Neuronal stem cell (in vitro differentiated cells): ENCODE data around the gene ZNF525.

ENCODE experiments used
- DNase-seq: peaks from one replicate; pipeline ENCODE4 v3.0.0-alpha.2; 2013; ENCODE audit warnings: low spot score
- H2AFZ ChIP-seq: one replicate; pipeline ENCODE4 v1.6.1; 2013; ENCODE audit warnings: mild to moderate bottlenecking, low read length, inconsistent platforms
- H2AK5ac ChIP-seq: 2 replicates; pipeline ENCODE4 v1.6.1; 2013; ENCODE audit warnings: low read depth, mild to moderate bottlenecking, inconsistent platforms, low read length, moderate library complexity, mixed read lengths
- H2BK120ac ChIP-seq: 2 replicates; pipeline ENCODE4 v1.6.1; 2013; ENCODE audit warnings: low read depth, mild to moderate bottlenecking, inconsistent platforms, low read length, moderate library complexity, mixed read lengths
- H2BK12ac ChIP-seq: one replicate; pipeline ENCODE4 v1.6.1; 2013; ENCODE audit warnings: low read length, inconsistent platforms
- H2BK15ac ChIP-seq: 2 replicates; pipeline ENCODE4 v1.6.1; 2013; ENCODE audit warnings: mild to moderate bottlenecking, low read length, inconsistent platforms, mixed read lengths
- H2BK5ac ChIP-seq: one replicate; pipeline ENCODE4 v1.6.1; 2013; ENCODE audit warnings: inconsistent platforms, mild to moderate bottlenecking, low read length, moderate library complexity
- H3K14ac ChIP-seq: one replicate; pipeline ENCODE4 v1.6.1; 2013; ENCODE audit warnings: low read length, inconsistent platforms
- H3K18ac ChIP-seq: 2 replicates; pipeline ENCODE4 v1.6.1; 2013; ENCODE audit warnings: low read length, inconsistent platforms
- H3K23ac ChIP-seq: 2 replicates; pipeline ENCODE4 v1.6.1; 2013; ENCODE audit warnings: low read depth, mild to moderate bottlenecking, mixed read lengths, low read length, inconsistent platforms; ENCODE audit not compliant: poor library complexity
- H3K27ac ChIP-seq: replicated peaks from 3 replicates; pipeline ENCODE4 v1.5.1; 2013; ENCODE audit warnings: low read length, inconsistent platforms
- H3K27me3 ChIP-seq, 3 experiments: 2 replicates each; pipeline ENCODE4 v1.6.1; 2013; ENCODE audit warnings: low read length in 3 of 3, mild to moderate bottlenecking in 2 of 3, inconsistent platforms in 1 of 3, low read depth in 1 of 3, mixed read lengths in 1 of 3, moderate library complexity in 1 of 3; ENCODE audit not compliant: control insufficient read depth in 3 of 3, insufficient read depth in 3 of 3
- H3K36me3 ChIP-seq, 2 donors: replicated peaks in 1 of 2; 2 replicates each; pipeline ENCODE4 v1.6.1; 2013; ENCODE audit warnings: low read length in 2 of 2; ENCODE audit not compliant: control insufficient read depth in 2 of 2, insufficient read depth in 2 of 2
- H3K4ac ChIP-seq: 2 replicates; pipeline ENCODE4 v1.6.1; 2013; ENCODE audit warnings: inconsistent platforms, mild to moderate bottlenecking, low read length, moderate library complexity
- H3K4me1 ChIP-seq, 2 donors: 1 replicate in 1 of 2; 2 replicates in 1 of 2; pipeline ENCODE4 v1.6.1; 2013; ENCODE audit warnings: low read length in 2 of 2, low read depth in 1 of 2; ENCODE audit not compliant: control insufficient read depth in 2 of 2, insufficient read depth in 1 of 2
- H3K4me2 ChIP-seq: one replicate; pipeline ENCODE4 v1.6.1; 2013; ENCODE audit warnings: mild to moderate bottlenecking, low read length, inconsistent platforms; ENCODE audit not compliant: insufficient read depth, poor library complexity, severe bottlenecking
- H3K4me3 ChIP-seq, 2 donors: 2 replicates each; pipeline ENCODE4 v1.5.1; 2013; ENCODE audit warnings: low read length in 2 of 2, mild to moderate bottlenecking in 2 of 2, inconsistent platforms in 1 of 2, moderate library complexity in 1 of 2
- H3K79me1 ChIP-seq: one replicate; pipeline ENCODE4 v1.6.1; 2013; ENCODE audit warnings: low read depth, mild to moderate bottlenecking, inconsistent platforms, low read length, moderate library complexity
- H3K9ac ChIP-seq: one replicate; pipeline ENCODE4 v1.6.1; 2013; ENCODE audit warnings: mild to moderate bottlenecking, low read depth, low read length, inconsistent platforms; ENCODE audit not compliant: poor library complexity
- H3K9me3 ChIP-seq, 2 donors: replicated peaks in 1 of 2; 2 replicates each; pipeline versions ENCODE3 to v1.6.1; 2013; ENCODE audit warnings: low read length in 2 of 2, mild to moderate bottlenecking in 2 of 2, inconsistent platforms in 1 of 2, low read depth in 1 of 2, mixed read lengths in 1 of 2, moderate library complexity in 1 of 2; ENCODE audit not compliant: control insufficient read depth in 2 of 2, insufficient read depth in 1 of 2
- H4K8ac ChIP-seq: one replicate; pipeline ENCODE4 v1.6.1; 2013; ENCODE audit warnings: low read depth, mild to moderate bottlenecking, inconsistent platforms, low read length, moderate library complexity
- H4K91ac ChIP-seq: one replicate; pipeline ENCODE4 v1.6.1; 2013; ENCODE audit warnings: low read length, low read depth, mild to moderate bottlenecking, inconsistent platforms; ENCODE audit not compliant: poor library complexity
- WGBS, 2 donors: extraction: QIAGEN DNeasy Blood & Tissue Kit; methylation state at CpG; one replicate each; pipeline ENCODE4 v1.1.7; 2013; ENCODE audit warnings: missing lambda C conversion rate in 2 of 2, mixed read lengths in 1 of 2; ENCODE audit not compliant: insufficient read length in 2 of 2, insufficient replicate concordance in 1 of 2; ENCODE audit errors: extremely low coverage in 2 of 2; 5-methylcytosine and 5-hydroxymethylcytosine counted together

Gene ZNF525

GRCh38 chr19:53388904-53389303, 23.4 kb downstream of the ZNF525 start:
- H3K36me3 ChIP-seq = peaks cover 0 to 2% of the 10 kb centered on the region in 2 donors
- no peak overlapping the region for H3K9ac ChIP-seq
- H3K79me1 ChIP-seq = no peaks in the 10 kb centered on the region
- H3K4me2 ChIP-seq = no peak overlapping the region
- H2BK12ac ChIP-seq = no peak overlapping the region
- no peak overlapping the region for H4K91ac ChIP-seq
- peaks cover 0 to 1% of the 10 kb centered on the region in 2 donors for H3K4me1 ChIP-seq
- no peak overlapping the region for H2AK5ac ChIP-seq
- WGBS, 2 donors = no CpG with 5 or more reads among the region's 5 CpGs
- H4K8ac ChIP-seq = no peak overlapping the region
- no peak overlapping the region for H3K27ac ChIP-seq
- H3K23ac ChIP-seq = no peak overlapping the region
- H3K27me3 ChIP-seq = no peaks in the 10 kb centered on the region
- no peak overlapping the region for H2AFZ ChIP-seq
- no peak for DNase-seq
- H2BK15ac ChIP-seq = no peak overlapping the region
- H3K9me3 ChIP-seq = peaks cover 6 to 27% of the 10 kb centered on the region in 2 donors
- H2BK5ac ChIP-seq = no peak overlapping the region
- no peak overlapping the region for H3K18ac ChIP-seq
- H3K4ac ChIP-seq = no peak overlapping the region
- no peak overlapping the region for H3K4me3 ChIP-seq
- no peak overlapping the region for H3K14ac ChIP-seq
- no peak overlapping the region for H2BK120ac ChIP-seq

- H4K91ac ChIP-seq = no peak overlapping the region
- H3K4me1 ChIP-seq = peaks cover 0 to 3% of the 10 kb centered on the region in 2 donors
- H3K4me2 ChIP-seq = no peak overlapping the region
- no peak overlapping the region for H3K9ac ChIP-seq
- no peak overlapping the region for H3K27ac ChIP-seq
- H3K4ac ChIP-seq = no peak overlapping the region
- H3K18ac ChIP-seq = no peak overlapping the region
- H2BK5ac ChIP-seq = no peak overlapping the region
- H3K36me3 ChIP-seq = peaks cover 0 to 2% of the 10 kb centered on the region in 2 donors
- no peak overlapping the region for H3K4me3 ChIP-seq
- peaks cover 6 to 22% of the 10 kb centered on the region in 2 donors for H3K9me3 ChIP-seq
- WGBS, 2 donors = no CpG with 5 or more reads among the region's 8 CpGs
- no peak overlapping the region for H2AFZ ChIP-seq
- H3K23ac ChIP-seq = no peak overlapping the region
- no peak overlapping the region for H2BK120ac ChIP-seq
- H4K8ac ChIP-seq = no peak overlapping the region
- no peaks in the 10 kb centered on the region for H3K27me3 ChIP-seq
- H2BK12ac ChIP-seq = no peak overlapping the region
- H3K79me1 ChIP-seq = no peaks in the 10 kb centered on the region
- H3K14ac ChIP-seq = no peak overlapping the region
- no peak overlapping the region for H2BK15ac ChIP-seq
- no peak overlapping the region for H2AK5ac ChIP-seq
- no peak for DNase-seq
These were observed 24.1 kb downstream of the ZNF525 start for GRCh38 chr19:53389571-53389970.

- Histone ChIP-seq H2BK120ac (no peak overlapping the region), H3K36me3 (peaks cover 0 to 2% of the 10 kb centered on the region in 2 donors), H4K91ac (no peak overlapping the region), H3K23ac (no peak overlapping the region), H3K4me1 (peaks cover 0 to 3% of the 10 kb centered on the region in 2 donors), H3K4me3 (no peak overlapping the region), H2BK15ac (no peak overlapping the region), H2AFZ (no peak overlapping the region), H2BK12ac (no peak overlapping the region), H3K79me1 (peaks cover under 1% of the 10 kb centered on the region), H3K18ac (no peak overlapping the region), H3K14ac (no peak overlapping the region), H3K4ac (no peak overlapping the region), H3K27me3 (no peaks in the 10 kb centered on the region), H2BK5ac (no peak overlapping the region), H3K4me2 (peak overlapping the region; percentile 11), H3K9ac (no peak overlapping the region), H3K9me3 (peaks cover 6 to 18% of the 10 kb centered on the region in 2 donors), H3K27ac (no peak overlapping the region), H4K8ac (no peak overlapping the region), H2AK5ac (no peak overlapping the region)
- no CpG with 5 or more reads among the region's 22 CpGs for WGBS, 2 donors
- no peak for DNase-seq
These were observed 24.5 kb downstream of the ZNF525 start for GRCh38 chr19:53389978-53390377.

GRCh38 chr19:53394522-53394973, 29.0 kb downstream of the ZNF525 start:
- Histone ChIP-seq H4K8ac (no peak overlapping the region), H2AFZ (peak overlapping the region; percentile 91), H3K9ac (no peak overlapping the region), H3K27ac (peak overlapping the region; percentile 78), H3K79me1 (peaks cover 2% of the 10 kb centered on the region), H3K4me1 (peaks cover 0 to 3% of the 10 kb centered on the region in 2 donors), H2BK5ac (peak overlapping the region; percentile 46), H3K18ac (peak overlapping the region; percentile 80), H3K14ac (no peak overlapping the region), H3K4ac (no peak overlapping the region), H3K4me2 (peak overlapping the region; percentile 42), H4K91ac (no peak overlapping the region), H3K4me3 (peak overlapping the region; percentile 70 to 79), H3K36me3 (peaks cover 2 to 16% of the 10 kb centered on the region in 2 donors), H2BK120ac (no peak overlapping the region), H3K9me3 (peaks cover under 1 to 9% of the 10 kb centered on the region in 2 donors), H2BK12ac (no peak overlapping the region), H3K23ac (no peak overlapping the region), H2AK5ac (no peak overlapping the region), H3K27me3 (no peaks in the 10 kb centered on the region), H2BK15ac (no peak overlapping the region)
- WGBS, 2 donors = no CpG with 5 or more reads among the region's 18 CpGs
- DNase-seq = no peak
